ENCODE data around the gene C11orf52.
A peak's percentile ranks its signal among the peaks of the same experiment; 100 is the strongest.
"Not testable (repeated sequence)": the region's sequence is repeated elsewhere in the genome, so short reads cannot be mapped to it uniquely, and the experiment has no call there.

Gene C11orf52, protein sequence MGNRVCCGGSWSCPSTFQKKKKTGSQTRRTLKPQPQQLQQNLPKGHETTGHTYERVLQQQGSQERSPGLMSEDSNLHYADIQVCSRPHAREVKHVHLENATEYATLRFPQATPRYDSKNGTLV

DNA sequence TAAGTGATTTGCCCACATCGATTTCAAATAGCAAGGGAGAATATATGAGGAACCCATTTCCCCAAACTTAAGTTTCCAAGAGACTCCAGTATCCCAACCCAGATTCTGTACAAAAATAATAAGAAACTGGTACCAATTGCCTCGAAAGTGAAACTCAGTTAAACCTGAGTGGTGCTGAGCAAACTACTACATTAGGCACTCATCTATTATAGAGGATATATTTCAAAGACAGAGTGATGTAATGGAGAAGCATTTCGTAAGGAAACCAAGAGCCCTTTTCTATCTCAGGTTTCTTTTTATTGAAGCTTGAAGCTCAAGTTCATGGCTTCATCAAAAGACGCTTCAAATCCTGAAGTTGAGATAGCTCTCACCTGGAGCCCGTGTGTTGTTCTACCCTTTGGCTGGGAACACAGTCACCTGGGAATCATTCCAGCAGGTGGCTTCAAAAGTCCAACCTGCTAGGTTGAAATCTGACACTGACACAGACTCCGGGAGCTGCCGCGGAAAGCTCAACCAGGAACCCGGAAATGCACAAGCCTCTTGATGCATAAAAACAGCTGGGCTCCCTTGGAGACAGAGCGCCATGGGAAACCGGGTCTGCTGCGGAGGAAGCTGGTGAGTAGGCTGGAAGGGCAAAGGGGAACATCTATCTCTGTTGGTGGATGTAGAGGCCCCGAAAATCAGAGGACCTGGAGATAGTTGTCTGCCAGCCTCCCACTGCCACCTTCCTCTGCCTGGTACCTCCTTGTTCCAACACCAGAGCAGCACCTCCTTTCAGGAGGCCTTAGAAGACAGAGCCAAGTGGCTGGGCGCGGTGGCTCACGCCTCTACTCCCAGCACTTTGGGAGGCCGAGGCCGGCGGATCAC is at the start of gene C11orf52:
TSS of gene C11orf52 (plus strand) at position 524 of the 867 bp plus-strand sequence. CDS start at position 584, 60 bp downstream.
- DNase-seq, result no peak

DNA sequence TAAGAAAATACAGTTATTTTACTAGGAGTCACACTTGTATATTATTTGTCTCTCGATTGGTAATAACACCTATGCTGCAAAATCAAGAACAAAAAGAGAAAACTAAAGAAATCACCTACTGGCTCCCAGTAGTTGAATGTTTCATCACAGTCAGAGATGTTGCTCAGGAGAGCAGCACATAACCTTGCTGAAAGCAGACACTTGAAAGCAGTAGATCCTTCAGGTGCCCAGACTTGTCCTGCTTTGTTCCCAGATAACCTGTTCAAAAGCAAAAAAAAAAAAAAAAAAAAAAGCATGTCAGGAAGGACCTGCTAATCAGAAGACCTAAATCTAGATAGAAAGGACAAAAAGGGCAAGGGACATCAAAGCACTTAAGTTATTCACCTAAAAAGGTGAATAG is 48.6 kb upstream of the C11orf52 start:
- no peak for DNase-seq

DNA sequence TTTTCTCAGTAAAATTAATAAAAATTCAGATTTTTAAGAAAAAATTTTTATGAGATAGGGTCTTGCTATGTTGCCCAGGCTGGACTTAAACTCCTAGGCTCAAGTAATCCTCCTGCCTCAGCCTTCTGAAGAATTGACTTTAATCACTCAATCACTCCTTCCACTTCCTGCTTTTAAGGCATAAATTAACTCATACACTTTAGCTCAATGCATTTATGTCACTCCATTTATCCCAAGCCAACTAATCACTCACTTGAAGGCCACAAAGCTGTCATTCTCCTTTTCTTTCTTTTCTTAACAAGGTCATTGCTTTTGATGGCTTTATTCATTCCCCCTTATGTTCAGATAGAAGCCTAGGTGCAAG is 48.2 kb upstream of the C11orf52 start:
- peak; percentile 10 for DNase-seq

DNA sequence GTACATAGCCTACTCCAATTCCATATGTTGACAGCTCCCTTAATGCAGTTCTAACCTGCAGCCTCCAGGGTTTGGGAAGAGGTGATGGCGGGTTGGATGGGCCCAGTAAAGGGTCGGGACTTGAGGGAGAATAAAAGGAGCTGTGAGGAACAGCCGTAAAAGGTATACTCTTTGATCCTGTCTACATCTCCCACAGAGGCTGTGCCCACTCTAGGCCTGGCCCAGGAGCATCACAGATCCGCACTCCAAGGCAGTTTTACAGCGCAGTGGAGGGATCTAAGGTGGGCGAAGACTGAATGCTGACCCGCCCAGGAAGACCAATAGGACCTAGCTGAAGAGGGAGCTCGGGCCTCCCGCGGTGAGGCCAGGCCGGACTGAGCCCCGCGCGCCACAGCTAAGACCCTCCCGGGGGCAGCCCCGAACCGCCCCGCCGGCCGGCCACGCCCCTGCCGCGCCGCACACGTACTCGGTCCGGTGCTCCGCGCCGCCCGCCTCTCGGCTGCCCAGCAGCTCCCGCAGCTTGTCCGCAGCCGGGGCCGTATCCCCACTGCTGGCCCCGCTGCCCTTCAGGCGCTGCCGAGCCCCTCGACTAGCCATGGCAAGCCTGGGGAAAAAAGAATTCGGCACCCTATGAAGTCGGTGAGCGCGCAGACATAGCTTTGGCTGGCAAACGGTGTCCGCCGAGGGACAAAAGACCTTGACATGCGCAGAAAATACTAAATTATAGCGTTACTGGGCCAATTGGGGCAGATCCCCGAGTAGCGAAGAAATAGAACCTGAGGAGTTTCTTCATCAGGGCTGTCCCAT is 47.6 kb upstream of the C11orf52 start, which contains the start of gene ALG9:
TSS of gene ALG9 (minus strand) at position 696 of the 807 bp plus-strand sequence. CDS start at position 597, 99 bp downstream.
- DNase-seq, result peak; percentile 91

DNA sequence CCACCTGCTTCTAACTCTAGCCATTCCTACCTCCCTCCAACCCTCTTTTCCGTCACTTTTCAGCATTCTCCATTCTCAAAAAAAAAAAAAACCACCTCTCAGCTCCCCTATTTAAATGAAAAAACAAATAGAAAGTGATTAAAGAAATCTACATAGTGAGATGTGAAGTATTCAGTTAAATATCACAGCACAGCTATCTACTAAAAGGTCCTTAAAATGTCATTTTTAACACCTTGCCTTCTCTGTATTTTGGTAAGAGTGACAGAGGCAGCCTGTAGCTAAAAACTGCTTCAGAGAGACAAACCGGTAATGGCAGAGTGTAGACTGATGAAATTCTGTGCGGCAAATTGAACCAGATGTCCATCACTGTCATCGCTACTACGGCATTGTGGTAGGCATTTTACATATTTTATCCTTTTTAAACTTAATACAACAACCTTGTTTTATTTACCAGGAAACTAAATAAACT is 47.0 kb upstream of the C11orf52 start:
- DNase-seq, result no peak

DNA sequence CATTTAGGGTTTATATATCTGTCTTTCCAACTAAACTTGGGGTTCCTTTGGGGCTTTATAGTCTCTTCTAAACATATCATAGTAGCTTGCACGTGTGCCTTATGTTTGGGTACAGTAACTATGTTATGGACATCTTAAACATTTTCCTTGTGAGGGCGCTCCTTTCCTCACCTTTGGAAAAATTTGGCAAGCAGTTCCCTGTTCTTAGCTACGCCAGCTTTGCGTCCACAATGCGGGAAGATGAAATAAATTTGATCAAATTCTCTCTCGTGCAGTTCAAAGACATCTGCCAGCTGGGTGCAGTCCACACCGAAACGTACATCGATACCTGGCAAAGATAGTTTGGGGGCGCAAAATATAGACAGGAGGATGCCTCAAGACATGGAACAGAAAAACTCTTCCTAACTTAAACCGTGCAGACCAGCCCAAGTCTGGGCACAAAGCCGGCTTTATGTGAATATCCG is 40.3 kb upstream of the C11orf52 start:
- DNase-seq, result no peak

DNA sequence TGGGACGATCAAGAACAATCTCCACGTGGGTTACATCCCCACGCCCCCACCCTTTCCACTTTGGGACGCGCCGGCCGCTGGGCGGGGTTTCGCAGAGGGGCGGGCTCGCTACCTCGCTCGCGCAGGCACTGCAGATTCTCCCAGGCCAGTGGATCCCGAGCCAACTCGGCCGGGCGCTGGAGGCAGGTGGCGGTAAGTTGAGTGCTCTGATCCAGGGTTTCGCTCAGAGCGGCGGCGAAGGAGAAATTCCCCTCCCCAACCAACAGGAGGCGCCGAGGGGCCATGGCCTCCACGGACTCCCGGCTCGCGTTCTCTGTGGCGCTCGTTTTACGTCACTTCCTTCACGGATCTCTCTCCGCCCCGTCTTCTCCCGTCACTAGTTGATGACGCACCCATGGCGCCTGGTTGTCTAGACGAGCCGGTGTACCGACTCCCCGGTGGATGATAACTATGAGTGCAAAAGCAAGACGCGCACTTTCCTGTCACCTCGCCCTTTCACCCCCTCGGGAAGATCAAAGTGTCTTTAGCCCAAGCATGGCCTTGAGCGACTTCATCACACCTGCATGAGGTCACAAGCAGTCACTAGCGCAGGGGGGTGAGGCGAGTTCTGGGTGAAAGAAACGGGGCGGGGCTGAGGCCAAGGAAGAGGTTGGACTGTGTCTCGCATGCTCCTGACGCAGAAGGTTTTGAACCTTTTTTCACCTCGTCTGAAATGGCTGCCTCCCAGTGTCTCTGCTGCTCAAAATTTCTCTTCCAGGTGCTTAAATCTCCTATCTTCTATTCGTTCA is 39.7 kb upstream of the C11orf52 start, which contains the start of the genes CFAP68 and FDXACB1:
TSS of gene CFAP68 (plus strand) at position 693 of the 788 bp plus-strand sequence. CDS start at position 713, 20 bp downstream.
TSS of gene FDXACB1 (minus strand) at position 317 of the 788 bp plus-strand sequence. CDS start at position 284, 33 bp downstream.
- peak; percentile 97 for DNase-seq

DNA sequence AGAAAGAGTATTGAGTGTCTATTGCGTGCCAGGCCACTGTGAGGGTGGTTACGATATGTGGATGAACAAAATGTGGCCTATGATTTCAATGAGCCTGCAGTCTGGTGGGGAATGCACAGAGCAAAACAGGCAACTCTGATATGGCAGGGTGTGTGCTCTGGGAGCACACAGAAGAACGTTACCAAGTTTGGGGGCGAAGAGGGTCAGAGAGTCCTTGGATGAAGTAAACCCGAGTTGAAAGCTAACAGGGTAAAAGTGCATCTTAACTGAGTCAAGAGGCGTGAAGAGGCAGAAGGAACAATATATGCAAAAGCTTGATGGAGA is 39.1 kb upstream of the C11orf52 start:
- no peak for DNase-seq

DNA sequence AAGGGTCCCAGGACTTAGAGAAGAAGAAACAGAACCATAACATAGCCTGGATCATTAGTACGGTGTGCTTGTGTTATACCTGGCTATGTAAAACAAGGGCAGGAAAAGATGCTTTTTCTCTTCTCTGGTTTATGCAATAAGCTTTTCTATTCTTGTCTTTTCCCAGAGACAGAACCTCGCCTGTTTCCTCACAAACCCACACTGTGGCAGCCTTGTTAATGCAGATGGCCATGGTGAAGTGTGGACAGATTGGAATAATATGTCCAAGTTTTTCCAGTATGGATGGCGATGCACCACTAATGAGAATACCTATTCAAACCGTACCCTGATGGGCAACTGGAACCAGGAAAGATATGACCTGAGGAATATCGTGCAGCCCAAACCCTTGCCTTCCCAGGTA is 36.5 kb upstream of the C11orf52 start:
- no peak for DNase-seq

DNA sequence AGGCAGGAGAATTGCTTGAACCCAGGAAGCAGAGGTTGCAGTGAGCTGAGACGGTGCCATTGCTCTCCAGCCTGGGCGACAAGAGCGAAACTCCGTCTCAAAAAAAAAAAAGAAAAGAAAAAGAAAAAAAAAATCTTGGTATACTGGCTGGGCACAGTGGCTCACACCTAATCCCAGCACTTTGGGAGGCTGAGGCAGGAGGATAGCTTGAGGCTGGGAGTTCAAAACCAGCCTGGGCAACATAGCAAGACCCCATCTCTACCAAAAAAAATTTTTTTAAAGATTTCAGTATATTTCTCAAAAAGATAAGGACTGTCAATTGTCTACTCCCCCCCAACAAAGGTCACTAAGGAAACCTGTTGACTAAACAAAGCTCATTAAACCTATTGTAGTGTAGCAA is 33.7 kb upstream of the C11orf52 start:
- not testable (repeated sequence) for DNase-seq

DNA sequence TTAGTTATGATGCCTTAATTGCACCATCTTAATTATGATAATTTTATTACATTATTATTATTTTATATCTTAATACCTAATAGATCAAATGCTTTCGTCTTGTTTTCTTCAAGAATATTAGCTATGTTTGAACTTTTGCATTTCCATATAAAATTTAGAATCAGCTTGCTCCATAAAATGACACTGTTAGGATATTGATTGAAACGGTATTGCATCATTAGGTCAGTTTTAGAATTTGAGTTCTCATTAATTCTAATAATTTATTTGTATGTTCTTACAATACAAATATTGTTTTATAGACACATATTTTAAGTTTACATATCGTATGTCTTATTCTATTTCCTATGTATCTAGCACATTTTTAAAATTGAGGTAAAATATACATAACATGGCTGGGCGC is 32.7 kb upstream of the C11orf52 start:
- no peak for DNase-seq

DNA sequence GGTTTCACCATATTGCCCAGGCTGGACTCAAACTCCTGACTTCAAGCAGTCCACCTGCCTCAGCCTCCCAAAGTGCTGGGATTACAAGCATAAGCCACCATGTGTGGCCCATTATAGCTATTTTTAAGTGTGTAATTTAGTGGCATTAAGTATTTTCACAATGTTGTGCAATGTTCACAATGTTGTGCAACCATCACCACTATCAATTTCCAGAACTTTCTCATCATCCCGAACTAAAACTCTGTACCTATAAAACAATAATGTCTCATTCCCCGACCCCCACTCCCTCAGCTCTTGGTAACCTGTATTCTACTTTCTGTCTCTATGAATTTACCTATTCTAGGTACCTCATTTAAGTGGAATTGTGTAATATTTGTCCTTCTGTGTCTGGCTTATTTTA is 31.9 kb upstream of the C11orf52 start:
- DNase-seq, result no peak

DNA sequence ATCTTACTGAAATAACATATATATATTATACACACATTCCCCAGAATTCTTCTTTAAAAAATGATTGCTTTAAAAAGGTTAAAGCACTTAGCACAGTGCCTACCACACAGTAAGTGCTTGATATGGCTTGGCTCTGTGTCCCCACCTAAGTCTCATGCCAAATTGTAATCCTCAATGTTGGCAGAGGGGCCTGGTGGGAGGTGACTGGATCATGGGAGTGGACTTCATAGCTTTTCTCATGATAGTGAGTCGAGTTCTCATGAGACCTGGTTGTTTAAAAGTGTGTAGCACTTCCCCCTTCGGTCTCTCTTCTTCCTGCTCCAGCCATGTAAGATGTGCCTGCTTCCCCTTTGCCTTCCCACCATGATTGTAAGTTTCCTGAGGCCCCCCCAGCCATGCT is 13.3 kb upstream of the C11orf52 start:
- DNase-seq, result no peak

DNA sequence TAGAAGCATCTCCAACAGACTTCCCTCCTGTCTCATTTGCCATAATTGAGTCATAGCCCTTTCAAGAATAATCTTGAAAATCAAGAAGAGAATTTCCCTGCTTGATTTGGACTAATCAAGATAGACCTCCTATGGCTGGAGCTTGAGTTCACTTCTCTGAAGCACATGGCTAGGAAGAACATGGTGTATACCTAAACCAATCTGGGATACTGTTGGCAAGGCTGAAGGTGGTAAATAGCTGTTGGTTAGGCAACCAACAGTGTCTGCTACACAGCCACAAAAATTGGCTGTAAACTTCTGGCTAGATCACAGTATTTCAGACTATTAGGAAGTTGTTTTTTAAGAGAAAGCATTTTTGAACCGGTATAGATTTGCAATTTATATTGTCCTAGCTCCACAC is 12.0 kb upstream of the C11orf52 start:
- DNase-seq, result no peak

DNA sequence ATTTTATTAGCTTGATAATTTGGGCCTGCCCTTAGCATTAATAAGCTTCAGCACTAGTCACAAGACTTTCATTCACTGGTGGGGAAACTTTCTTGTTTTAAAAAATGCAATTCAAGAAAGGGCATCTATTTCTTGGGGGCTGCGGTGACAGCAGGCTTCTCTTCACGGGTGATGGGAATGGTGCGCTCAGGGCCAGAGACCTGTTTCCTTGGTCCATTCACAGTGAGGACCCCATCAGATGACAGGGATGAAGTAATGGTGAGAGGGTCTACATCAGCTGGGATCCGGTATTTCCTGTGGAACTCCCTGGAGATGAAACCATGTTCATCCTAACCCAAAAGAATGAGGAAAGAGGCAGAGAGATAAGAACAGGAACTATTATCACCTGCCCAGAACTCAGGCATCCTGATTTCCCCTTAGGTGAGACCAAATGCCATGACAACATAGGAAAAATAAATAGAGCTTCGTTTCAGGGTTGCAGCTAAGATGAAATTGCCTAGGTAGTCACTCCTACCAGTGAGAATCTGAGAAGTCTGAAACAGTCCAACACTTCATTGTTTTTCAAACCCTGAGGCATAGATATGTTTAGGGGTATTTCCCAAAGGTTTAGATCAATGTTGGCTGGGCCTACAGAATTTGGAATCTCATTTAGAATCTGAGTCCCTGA is 9.9 kb upstream of the C11orf52 start:
- DNase-seq, result no peak

DNA sequence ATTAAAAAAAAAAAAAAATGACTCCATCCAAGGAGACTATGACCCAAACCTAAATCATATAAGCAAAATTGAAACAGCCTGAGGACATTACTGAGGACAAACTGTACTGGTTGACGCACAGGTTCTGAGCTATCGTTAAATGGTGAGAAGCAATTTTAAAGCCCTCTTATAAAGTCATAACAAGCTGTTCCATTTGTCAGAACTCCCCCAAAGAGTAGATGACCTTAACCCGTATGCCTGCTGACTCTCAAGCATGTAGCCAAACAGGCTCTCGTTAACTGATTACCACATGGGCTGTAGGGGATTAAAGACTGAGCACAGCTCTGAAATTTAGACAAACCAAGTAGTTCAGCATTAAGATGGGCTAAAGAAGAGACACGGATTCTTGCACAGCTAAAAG is 9.3 kb upstream of the C11orf52 start:
- no peak for DNase-seq

DNA sequence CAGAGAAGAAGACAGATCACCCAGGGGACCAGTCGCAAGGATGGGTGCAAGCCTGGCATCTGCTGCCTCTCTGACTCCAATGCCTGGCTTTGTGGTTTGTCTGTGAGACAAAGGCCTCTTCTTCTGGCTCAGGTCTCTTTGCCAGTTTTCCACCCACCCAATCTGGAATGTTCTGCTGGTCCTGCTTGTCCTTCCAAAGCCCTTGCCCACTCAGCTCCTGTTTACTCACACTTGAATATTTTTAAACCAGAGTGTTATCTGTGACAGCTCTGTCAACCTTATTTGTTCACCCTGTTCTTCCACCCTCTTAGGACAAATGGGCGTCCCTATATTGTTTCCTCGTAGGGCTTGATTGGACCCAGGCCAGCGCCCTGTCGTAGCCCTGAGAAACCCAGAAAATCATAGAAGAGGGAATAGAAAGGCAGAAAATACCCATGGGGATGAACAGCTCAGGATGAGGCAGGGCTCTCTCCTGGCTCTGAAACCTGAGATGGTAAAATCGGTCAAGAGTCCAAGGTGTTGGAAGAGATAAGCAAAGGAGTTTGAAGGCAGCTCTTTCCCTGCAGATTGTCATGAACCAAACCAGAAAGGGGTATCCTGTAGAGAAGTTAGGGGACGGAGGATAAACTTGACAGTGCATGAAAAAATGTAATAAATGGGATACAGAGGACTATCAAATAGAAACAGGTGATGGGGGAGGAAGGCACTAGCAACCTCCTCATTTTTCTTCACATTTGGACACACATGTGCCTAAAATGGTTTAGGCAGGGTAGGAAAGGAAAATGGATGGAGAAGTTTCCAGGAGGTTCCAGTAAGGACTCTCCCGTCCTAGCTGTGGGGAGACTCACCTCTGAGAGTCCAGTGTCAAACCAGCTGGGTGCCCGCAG is 7.8 kb upstream of the C11orf52 start:
- DNase-seq, result no peak

DNA sequence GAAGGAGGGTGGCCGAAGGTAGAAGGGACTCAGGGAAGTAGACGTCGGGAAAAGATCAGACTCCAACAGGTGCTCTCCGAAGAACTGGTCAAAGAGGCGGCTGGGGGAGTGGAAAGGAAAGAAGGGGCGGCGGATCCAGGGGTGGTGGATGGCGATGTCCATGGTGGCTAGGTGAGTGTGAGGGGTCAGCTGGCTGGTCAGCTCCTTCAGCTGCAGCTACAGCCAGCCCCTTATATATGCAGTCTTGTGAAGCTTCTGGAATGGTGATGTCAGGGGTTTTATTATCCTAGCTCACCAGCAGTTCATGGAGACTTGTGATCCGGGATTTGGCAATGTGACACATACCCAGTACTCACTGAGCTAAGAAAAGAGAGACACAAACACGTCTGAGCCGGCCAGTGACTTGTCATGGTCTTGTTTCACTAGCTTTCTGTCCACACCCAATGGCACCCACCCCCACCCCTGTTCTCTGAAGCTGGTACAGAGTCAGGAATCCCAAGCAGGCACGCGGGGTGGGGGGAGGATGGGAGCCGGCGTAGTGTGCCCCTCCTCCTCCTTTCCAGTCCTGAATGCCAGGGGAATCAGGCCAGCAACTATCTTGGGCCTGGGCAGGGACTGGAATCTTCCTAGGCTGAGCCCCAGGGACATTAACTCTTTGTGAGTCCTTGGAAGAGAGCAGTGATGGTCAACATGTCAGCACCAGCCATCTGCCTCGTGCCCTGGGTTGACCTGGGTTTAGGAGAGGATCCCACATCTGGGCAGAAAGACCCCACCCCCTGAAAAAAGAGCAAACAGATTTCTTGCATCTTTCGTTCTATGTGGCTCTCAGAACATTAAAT is 6.9 kb upstream of the C11orf52 start, which contains the start of gene CRYAB:
TSS of gene CRYAB (minus strand) at position 208 of the 839 bp plus-strand sequence. CDS start at position 162, 46 bp downstream.
- DNase-seq, result no peak

DNA sequence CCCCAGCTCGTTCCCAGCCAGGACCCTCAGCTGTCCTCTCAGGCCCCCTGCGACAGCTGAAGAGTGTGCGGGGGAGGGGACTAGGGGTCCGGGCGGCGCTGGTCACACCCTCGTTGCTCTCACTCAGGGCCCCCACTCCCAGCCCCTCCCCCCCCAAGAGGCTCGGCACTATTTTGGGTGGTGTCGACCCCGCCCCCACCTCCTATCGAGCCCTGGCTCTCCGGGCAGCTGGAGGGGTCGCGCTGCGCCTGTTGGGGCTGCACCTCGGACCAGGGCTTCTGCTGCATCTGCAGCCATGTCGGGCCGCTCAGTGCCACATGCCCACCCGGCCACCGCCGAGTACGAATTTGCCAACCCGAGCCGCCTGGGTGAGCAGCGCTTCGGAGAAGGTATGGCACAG is 6.2 kb upstream of the C11orf52 start, which contains the start of gene HSPB2:
TSS of gene HSPB2 (plus strand) at position 200 of the 400 bp plus-strand sequence. CDS start at position 296, 96 bp downstream.
- no peak for DNase-seq
